ENCODE results near the gene TMEM126A.
"Not testable (repeated sequence)": the region's sequence is repeated elsewhere in the genome, so short reads cannot be mapped to it uniquely, and the experiment has no call there.

TMEM126A gene

DNA sequence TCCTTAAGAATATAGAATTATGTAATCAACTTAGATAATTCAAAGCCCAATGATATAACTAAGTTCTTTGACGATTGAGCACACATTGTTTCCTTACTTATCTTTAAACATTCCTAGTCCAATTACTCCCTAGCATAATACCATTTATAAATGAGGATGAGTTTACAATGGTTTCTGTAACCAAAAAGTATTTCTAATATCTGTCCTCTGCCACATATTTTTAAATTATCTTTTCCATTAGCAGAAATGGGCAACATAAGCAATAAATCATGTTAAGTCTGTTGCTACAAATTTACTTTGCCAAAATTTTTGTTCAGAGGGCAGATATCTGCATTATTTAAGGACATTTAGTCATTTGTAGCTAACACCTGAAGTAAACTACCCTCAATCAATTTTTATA is 10.4 kb downstream of the TMEM126A start:
- no peak for DNase-seq (ENCODE audit: low spot score)

DNA sequence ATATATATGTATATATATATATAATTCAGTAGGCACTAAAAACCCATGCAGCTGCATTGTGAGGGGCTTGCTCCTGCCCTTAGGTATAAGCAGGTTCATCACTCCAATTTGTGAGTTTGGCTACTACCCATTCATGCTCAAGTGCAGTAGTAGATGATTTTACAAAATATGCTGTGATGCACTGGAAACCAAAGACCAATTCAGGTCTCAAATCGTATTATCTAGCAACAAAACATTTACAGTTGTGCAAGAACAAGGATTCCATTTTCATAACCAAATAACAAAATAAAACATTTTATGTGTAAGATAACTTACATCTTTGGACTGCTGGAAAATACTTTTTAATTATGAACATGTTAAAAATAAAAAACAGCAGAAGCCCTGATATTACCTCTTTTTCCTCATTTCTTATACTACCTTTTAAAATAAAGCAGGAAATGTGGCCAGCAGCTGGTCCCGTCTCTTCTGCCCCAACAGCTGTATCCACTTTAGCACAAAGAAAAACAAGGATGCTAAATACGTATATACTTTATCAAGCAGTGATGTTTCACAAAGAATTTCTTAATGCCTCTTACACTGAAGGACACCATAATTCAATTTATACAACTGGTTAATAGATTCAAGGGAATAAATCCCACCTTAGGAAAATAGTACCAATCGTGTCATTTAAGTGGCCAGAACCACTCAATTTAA is 14.4 kb downstream of the TMEM126A start:
- DNase-seq (ENCODE audit: low spot score): no peak

DNA sequence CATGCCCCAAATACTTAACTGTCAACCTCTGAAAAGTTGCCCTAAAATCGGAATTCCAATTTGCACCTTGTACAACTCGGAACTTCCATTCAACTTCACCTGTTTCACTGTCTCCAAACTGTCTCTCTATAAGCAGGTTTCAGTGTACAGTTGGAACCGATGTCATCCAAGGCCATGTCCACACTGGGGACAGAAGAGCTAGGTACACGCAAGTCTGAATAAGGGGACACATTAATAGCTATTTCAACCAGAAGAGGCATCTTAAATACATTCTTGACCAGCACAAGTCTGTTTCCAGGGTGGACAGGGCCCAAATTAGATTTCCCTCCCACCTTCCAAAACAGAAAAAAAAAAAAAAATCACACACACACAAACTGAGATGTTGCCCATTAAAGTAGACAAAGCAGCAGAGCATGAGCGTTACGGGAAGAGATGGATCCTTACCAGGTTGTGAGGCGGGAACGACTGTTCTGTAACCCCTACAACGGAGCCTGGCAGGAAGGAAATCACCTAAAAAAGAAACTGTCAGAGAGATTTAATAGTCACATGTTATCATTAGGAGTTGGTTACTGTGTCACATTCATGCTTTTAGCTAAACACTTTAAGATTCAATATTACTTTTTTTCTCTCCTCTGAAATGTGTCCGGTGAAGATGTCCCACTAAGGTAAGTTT is 15.4 kb downstream of the TMEM126A start:
- no peak for DNase-seq (ENCODE audit: low spot score)

DNA sequence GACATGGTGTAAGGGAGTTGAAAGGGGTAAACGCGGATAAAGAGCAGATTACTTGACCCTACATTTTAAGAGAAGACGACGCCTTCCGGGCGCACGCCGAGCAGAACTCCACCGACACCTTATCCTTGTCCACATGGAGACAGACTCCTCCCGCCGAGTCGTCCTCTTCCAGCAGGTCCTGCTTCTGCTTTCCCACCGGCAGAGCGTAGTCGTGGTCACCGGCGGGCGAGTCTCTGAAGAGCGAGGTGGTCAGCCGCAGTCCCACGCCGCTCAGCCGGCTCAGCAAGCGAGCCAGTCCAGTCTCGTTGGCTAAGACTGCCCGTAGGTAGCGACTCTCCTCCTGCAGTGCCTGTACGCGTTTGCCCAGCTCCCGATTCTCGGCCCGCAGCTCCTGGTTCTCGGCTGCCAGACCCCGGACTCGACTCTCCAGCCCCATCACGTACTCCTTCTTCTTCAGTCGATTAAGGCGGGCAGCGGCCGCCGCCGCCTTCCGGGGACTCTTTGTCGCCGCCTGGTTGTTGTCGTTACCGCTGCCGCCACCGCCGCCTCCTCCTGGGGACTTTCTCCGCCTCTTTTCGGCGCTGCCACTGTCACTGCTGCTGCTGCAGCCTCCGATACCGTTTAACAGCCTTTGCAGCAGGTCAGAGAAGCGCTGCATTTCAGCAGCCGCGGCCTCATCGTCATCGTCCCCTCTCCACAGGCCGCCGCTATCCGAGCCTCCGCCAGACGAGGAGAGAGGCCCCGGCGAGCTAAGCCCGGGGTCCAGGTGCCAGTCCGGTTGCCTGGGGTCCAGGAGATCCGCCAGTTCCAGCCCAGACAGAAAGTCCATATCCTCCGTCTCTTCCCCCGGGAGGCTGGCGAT is 16.2 kb downstream of the TMEM126A start:
- peak; percentile 85 for DNase-seq (ENCODE audit: low spot score)

DNA sequence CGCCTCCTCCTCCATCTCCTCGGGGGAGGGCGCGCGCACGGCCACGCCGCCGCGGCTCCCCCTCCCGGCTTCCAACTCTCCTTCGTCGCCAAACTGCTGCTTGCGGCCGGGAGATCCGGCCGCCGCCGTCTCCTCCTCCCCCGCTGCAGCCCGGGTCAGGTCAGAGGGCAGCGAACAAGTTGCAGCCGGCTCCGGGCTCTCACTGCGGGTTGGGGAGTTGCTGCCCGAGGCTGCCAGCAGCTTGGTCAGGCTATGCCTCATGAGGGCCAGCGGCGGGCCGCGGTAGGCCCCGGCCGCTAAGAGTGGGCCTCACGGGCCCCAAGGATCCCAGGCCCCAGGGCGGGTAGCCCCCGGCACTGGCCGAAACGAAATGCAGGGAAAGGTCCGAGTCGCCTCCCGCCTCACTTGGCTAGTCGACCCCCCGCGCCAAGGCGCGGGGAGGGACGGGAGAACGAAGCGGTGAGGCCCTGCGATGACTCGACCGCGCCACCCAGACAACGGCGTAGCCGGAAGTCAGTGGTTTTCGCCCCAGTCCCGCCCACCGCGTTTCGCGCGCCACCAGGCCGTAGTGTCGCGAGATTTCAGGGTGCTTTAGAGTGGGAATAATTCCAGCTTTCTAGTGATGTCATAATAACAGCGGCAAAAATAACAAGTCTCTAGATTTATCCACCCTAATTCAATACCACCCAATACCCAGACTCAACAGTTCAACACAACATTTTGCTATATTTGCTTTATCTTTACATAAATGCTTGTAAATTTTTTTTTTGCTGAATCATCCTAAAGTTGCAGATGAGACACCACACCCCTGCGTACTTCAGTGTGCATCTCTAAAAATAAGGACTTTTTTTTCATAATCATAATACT is 17.1 kb downstream of the TMEM126A start, which contains the start of gene CREBZF:
Gene CREBZF (minus strand): TSS at position 515 of the 867 bp plus-strand sequence. CDS start 254 bp downstream, at position 261.
- DNase-seq (ENCODE audit: low spot score): peak; percentile 97

DNA sequence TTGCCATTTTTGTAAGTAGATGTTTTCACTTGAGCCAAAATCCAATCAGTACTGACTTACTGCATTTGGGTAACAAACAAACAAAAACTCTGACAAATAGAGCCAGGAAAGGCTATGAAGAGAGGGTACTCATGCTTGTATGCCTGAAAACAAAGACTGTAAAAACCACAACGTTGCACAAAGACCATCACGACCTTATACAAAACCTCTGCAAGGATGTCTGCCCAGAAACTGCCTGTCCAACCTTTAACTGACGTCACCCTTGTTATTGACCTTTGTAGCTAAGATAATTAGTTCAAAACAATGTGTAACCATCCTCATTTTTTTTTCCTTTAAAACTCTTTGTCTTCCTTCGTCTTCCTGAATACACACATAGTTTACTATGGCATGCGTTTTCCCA is 18.0 kb downstream of the TMEM126A start:
- DNase-seq (ENCODE audit: low spot score): no peak

DNA sequence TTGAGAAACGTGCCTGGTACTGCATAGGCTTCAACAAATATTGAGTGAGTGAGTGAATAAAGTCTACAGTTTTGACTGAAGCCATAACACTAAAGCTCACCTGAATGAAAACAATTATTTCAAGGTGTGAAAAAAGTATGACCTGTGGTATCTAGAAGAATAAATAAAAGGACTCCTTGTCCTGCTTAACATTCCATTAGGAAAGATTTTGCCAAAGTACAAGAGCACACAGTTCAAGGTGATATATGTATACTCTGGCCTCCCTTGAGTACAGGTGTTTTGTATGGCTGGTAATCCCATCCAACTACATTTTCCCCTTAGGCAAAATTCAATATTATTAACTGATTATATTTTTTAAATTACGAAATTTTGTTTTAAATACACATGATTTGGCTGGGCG is 18.9 kb downstream of the TMEM126A start:
- no peak for DNase-seq (ENCODE audit: low spot score)

DNA sequence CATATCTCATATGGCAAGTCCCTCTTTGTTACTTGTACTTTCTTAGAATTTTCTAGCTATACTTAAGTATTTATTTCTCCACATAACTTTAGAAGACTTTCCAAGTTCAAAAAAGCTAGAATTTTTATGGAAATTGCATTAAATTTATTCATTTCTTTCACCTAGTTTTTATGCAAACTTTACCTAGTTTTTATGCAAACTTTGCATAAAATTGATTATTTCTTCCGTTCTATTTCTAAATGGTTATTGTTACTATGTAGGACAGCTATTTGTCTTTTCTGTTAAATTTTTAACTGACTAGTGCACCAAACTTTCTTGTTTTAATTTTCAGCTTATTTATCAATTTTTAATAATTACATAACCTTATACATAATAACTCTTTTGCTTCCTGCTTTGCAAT is 20.4 kb downstream of the TMEM126A start:
- DNase-seq (ENCODE audit: low spot score): no peak

DNA sequence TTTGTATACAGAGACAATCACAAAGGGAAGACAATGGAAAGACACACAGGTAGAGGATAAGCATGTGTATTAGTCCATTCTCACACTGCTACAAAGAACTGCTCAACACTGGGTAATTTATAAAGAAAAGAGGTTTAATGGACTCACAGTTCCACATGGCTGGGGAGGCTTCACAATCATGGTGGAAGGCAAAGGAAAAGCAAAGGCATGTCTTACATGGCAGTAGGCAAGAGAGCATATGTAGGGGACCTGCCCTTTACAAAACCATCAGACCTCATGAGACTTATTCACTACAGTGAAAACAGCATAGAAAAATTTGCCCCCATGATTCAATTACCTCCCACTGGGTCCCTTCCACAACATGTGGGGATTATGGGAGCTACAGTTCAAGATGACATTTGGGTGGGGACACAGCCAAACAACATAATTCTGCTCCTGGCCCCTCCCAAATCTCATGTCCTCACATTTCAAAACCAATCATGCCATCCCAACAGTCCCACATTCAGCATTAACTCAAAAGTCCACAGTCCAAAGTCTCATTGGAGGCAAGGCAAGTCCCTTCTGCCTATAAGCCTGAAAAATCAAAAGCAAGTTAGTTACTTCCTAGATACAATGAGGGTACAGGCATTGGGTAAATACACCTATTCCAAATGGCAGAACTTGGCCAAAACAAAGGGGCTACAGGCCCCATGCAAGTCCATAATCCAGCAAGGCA is 23.3 kb downstream of the TMEM126A start:
- not testable (repeated sequence) for DNase-seq (ENCODE audit: low spot score)

DNA sequence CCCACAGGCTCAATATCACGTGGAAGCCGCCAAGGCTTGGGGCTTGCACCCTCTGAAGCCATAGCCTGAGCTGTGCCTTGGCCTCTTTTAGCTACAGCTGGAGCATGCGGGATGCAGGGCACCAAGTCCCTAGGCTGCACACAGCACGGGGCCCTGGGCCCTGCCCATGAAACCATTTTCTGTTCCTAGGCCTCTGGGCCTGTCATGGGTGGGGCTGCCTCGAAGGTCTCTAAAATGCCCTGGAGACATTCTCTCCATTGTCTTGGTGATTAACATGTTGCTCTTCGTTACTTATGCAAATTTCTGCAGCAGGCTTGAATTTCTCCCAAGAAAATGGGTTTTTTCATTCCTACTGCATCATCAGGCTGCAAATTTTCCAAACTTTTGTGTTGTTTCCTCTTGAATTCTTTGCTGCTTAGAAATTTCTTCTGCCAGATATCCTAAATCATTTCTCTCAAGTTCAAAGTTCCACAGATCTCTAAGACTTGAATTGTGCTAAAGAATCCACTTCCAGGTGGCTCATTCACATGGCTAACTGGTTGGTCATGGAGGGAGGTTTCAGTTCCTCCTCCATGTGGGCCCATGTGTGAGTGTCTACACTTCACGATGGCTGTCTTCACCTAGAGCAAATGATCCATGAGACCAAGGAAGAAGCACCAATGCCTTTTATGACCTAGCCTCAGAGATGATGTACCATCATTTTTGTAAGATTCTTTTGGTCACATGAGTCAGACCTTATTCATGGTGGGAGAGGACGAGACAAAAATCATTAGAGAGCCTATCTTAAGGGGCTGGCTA is 24.5 kb downstream of the TMEM126A start:
- DNase-seq (ENCODE audit: low spot score): no peak

DNA sequence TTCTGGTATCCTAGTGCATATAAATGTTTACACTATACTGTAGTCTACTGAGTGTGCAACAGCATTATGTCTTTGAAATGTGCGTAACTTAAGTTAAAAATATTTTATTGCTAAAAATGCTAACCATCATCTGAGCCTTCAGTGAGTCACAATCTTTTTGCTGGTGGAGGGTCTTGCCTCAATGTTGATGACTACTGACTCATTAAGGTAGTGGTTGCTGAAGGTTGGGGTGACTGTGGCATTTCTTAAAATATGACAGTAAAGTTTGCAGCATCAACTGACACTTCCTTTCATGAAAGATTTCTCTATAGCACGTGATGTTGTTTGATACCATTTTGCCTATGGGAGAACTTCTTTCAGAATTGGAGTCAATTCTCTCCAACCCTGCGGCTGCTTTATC is 25.6 kb downstream of the TMEM126A start:
- no peak for DNase-seq (ENCODE audit: low spot score)

DNA sequence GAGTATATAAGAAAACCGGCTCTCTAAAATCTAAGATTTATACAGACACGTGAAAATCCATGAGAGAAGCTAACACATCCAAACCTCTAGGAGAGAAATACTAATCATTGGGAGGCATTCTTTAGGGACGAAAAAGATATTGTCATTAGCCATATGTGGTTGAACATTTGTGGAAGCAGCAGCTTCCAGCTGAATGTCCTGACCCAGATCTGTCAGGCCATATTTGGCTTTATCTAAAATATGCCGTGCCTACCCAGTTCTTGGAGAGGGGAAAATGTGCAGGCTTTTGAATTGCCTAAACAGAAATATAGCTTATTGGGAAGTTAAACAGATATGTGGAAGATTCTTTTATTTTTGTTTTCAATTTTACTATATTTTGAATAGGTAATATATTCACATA is 31.8 kb downstream of the TMEM126A start:
- DNase-seq (ENCODE audit: low spot score): no peak

DNA sequence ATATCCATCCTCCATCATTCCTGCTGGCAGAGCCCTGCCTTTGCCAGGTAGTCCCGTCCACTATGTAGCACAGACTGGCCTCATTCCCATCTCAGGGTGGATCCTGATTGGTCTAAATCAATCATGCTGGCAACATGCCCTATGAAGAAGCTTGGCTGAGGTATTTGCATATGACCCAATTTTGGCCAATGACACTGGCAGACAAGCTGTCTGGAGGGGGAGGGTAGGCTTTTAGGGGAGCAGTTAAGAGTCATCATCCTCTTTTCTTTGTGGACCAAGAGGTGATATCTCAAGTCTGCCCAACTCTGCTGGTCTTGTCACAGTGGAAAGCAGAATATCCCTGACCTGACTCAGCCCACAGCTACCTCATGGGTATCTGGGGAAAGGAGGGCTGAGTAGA is 33.1 kb downstream of the TMEM126A start:
- no peak for DNase-seq (ENCODE audit: low spot score)

DNA sequence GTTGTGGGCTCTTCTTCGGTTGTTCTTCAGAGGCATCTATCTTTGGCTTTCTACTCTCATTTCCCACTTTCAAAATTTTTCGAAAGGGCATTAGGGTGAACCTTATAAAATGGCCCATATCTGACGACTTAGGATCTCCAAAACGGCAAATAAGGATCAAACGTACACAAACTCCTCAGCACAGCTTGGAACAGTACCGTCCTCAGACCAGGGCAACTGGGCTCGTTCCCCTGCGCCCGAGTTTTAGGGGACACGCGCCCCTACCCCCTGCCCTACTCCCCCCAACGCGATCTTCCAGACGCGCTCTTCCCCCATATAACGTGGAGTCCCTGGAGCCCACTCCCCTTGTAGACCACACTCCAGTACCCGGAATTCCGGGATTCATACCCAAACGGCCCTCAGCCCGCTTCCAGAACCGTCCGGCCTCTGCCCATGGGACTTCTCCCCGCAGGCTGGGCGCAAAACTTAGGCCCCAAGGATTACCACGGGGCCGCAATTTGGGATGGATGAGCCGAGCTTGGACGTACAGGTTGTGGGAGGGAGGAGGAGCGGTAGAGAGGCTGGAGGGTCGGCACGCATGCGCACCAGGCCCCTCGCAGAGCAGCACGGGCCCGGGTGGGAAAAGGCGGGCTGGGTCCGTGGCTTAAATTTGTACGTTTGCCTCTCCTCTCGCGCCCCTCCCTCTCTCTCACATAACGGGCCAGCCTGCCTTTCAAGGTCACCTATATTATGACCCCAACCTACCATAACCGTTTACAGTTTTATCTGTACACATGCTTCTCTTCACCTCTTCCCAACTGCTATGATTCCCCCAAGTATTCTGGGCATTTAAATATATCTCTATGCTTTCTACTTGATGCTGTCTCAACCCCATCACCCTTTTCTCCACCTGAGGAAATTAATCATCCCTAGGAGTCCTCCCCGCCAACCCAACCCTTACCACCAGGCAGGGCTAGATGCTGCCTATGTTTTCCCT is 34.9 kb downstream of the TMEM126A start:
- DNase-seq (ENCODE audit: low spot score): peak; percentile 87

DNA sequence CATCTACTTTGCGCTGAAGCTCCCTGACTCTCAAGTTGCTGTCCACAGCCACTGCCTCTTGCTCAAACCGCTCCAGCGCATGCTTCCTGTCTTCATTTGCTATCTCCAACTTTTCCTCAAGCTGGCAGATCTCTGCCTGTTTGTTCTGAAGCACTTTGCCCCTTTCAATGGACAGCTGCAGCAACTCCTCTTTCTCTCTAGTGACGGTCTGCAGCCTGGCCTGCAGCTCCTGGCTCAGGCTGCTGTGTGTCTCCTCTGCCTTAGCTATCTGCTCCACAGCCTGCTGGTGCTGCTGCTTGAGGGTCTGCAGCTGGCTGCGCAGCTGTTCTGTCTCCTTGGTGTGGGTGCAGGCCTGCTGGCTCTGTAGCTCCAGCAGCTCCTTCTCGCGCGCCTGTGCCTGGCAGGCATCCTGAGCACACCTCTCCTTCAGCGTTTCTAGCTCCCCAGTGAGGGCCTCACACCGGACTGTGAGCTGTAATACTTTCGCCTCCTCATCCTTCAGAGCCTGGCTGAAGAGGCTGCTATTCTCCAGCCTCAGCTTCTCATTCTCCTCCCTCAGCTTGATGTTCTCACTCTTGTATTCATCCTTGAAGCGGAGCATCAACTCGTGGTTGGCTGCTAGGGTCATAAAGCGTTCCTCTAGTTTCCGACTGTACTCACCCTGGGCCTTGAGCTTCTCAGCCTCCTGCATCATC is 37.5 kb downstream of the TMEM126A start:
- peak; percentile 69 for DNase-seq (ENCODE audit: low spot score)

DNA sequence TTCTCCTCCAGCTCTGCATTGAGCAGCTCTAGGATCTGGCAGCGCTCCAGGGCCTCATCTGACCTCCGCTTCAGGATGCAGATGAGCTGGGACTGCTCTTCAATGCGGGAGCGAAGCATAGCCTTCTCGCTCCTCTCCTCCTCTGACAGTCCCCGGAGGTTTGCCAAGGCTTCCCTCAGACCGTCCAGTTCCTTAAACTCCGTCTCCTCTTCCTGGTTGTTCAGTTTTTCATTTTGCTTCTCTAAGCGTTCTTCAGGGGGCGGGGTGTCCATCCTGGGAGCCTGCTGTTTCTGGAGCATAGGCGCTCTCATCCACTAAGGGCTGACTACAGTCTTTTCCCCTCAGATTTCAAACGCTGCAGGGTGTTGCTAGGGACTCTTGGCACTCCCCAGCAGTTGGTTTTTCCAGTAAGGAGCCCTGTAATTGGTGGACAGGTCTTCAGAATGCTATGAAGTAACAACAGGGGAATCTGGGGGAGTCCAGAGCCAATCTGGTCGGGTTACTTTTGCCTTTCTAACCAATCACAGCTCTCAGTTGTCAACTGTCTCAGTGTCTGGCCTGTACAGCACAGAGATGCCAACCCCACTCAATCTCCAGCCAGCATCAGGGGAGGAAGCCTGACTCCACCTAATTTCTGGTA is 38.2 kb downstream of the TMEM126A start, which contains the start of gene CCDC89:
Gene CCDC89 (minus strand): TSS at position 376 of the 640 bp plus-strand sequence. CDS start 65 bp downstream, at position 311.
- DNase-seq (ENCODE audit: low spot score): peak; percentile 74

DNA sequence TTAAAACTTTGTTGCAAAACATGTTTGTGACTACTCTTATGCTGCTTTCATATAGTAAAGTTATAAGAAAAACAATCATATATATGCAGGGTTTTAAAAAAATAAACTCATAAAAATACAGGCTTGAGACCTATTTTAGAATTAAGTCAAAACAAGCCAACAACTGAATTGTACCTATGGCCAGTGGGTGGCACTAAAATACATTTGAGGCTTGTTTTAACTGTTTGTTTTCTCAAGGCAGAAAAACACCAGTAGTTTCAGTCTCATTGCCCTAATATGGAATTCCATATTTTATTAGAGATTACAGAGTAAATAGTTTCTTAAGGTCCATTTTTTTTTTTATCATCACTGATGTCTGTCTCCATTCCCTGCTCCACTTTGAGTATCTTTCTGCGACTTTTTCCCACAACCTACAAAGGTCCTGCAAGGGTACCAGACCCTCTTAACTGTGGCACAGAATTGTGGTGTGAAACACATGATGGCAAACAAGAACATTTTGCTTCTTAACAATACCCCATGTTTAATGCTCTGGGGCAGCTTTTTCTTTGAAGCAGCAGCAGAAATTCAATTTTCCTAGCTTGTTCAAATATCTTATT is 46.7 kb downstream of the TMEM126A start:
- DNase-seq (ENCODE audit: low spot score): no peak

All from left forelimb (tissue), 1 donor.